Measurements from ENCODE around the gene SLC29A2. TPM values are rescaled to one million over a fixed set of nuclear protein-coding genes. Genes with fewer than 3 reads are reported as not detected.

SLC29A2 gene
- total RNA-seq, 1 experiment from 2014 or later: 39.7 TPM

- Histone ChIP-seq H3K4me3 (replicated peaks in 1 of 2; ENCODE audit: low read depth in 1 of 2, low read length in 2 of 2) (no peak overlapping the region), H3K9me2 (ENCODE audit: insufficient read depth) (no peaks in the 10 kb centered on the region), H3K27ac (ENCODE audit: low read depth, low read length) (no peak overlapping the region), H3K4me2 (ENCODE audit: low read length) (no peak overlapping the region), H3K36me3 (ENCODE audit: control insufficient read depth in 1 of 2, insufficient read depth in 2 of 2, low read length in 2 of 2) (peaks cover 9 to 12% of the 10 kb centered on the region in 2 experiments; a peak in 3 of 4 replicates), H3K79me2 (ENCODE audit: insufficient read depth, low read length) (peaks cover 36% of the 10 kb centered on the region), H4K20me1 (ENCODE audit: insufficient read depth) (no peaks in the 10 kb centered on the region), H3K9ac (ENCODE audit: low read length) (no peak overlapping the region), H3K27me3 (ENCODE audit: insufficient read depth, low read length) (no peaks in the 10 kb centered on the region), H3K4me1 (ENCODE audit: control insufficient read depth in 1 of 2, insufficient read depth in 2 of 2, low read length in 2 of 2) (peaks cover 20 to 45% of the 10 kb centered on the region in 2 experiments), H2AFZ (ENCODE audit: low read depth, low read length, poor library complexity, severe bottlenecking) (no peak overlapping the region), H3K9me3 (ENCODE audit: control insufficient read depth in 1 of 2, insufficient read depth in 1 of 2, low read depth in 1 of 2, low read length in 2 of 2) (no peaks in the 10 kb centered on the region)
- BruUV-seq (replicated peaks): no TSS peak
- ATAC-seq (no peak), DNase-seq (ENCODE audit: low read depth, low spot score) (no peak)
- POLR2A ChIA-PET: no interaction called here
- intact Hi-C loops (cut with micrococcal nuclease): no loop called here
- RAD21 ChIA-PET (ENCODE audit: low non-redundant PET in 1 of 2, low total read pairs in 2 of 2, uncharacterized antibody in 2 of 2, unreplicated experiment in 2 of 2): no interaction called here
- TF ChIP-seq ATF3 (IDR thresholded peaks at IDR 0.05): no peak
- TF ChIP-seq MAX (IDR thresholded peaks at IDR 0.05): no peak
- TF ChIP-seq ZNF274 (IDR thresholded peaks at IDR 0.05; ENCODE audit: low read depth, low read length): no peak
- no peak for TF ChIP-seq ZFX (IDR thresholded peaks at IDR 0.05)
- no peak for TF ChIP-seq CEBPB (IDR thresholded peaks at IDR 0.05; ENCODE audit: low read depth)
- no peak for TF ChIP-seq CBX3 (IDR thresholded peaks at IDR 0.05; ENCODE audit: low read depth)
- no peak for TF ChIP-seq EZH2 (IDR thresholded peaks at IDR 0.05)
- no peak for TF ChIP-seq ELF1 (IDR thresholded peaks at IDR 0.05; ENCODE audit: borderline replicate concordance, low read depth)
- TF ChIP-seq SRF (IDR thresholded peaks at IDR 0.05; ENCODE audit: low read depth): no peak
- TF ChIP-seq JUND (IDR thresholded peaks at IDR 0.05): no peak
- no peak for TF ChIP-seq POLR2AphosphoS5 (IDR thresholded peaks at IDR 0.05; ENCODE audit: low read depth, low read length)
- TF ChIP-seq CTCF (IDR thresholded peaks at IDR 0.05 in 2 of 3, conservative IDR thresholded peaks at IDR 0.05 in 1 of 3; ENCODE audit: borderline replicate concordance in 1 of 3, insufficient read depth in 1 of 3, low read depth in 2 of 3, low read length in 2 of 3): no peak
- TF ChIP-seq ZBTB33 (IDR thresholded peaks at IDR 0.05; ENCODE audit: extremely low read depth, insufficient replicate concordance, low read length): no peak
- no peak for TF ChIP-seq YY1 (IDR thresholded peaks at IDR 0.05; ENCODE audit: extremely low read depth, insufficient replicate concordance, low read depth, low read length)
- TF ChIP-seq SP1 (IDR thresholded peaks at IDR 0.05; ENCODE audit: low read depth): no peak
- CTCF ChIA-PET: interaction anchor here (2.3 kb wide), 1 partner anchor 28 kb away, joined by 11 read pairs; no protein-coding TSS in a partner anchor
Observed at GRCh38 chr11:66339686-66340483, 31.7 kb downstream of the SLC29A2 start.

Data from HCT116 (cell line).